Liver (tissue), 9 donors: ENCODE measurements around the gene SCNN1A. TPM values are rescaled to one million over a fixed set of nuclear protein-coding genes. Genes with fewer than 3 reads are reported as not detected.

Experiments used
- DNase-seq: peaks from one replicate; pipeline ENCODE4 v3.0.0-alpha.2; 2017; ENCODE audit warnings: low spot score
- H3K27ac ChIP-seq, 2 donors: one replicate each; pipeline ENCODE4 v1.7.0; 2013; ENCODE audit warnings: inconsistent platforms in 2 of 2, low read length in 2 of 2, control low read depth in 1 of 2, low read depth in 1 of 2, mild to moderate bottlenecking in 1 of 2
- H3K27me3 ChIP-seq, 4 donors: one replicate each; pipeline versions ENCODE4 v1.6.1 to v1.7.0; 2013; ENCODE audit warnings: low read length in 3 of 4, inconsistent platforms in 1 of 4, mild to moderate bottlenecking in 1 of 4, moderate library complexity in 1 of 4; ENCODE audit not compliant: control insufficient read depth in 4 of 4, insufficient read depth in 4 of 4
- H3K36me3 ChIP-seq, 4 donors: one replicate each; pipeline versions ENCODE4 v1.6.1 to v1.7.0; 2013; ENCODE audit warnings: low read length in 3 of 4, mild to moderate bottlenecking in 3 of 4, low read depth in 1 of 4, moderate library complexity in 1 of 4; ENCODE audit not compliant: control insufficient read depth in 4 of 4, insufficient read depth in 3 of 4
- H3K4me1 ChIP-seq, 4 donors: one replicate each; pipeline versions ENCODE4 v1.6.1 to v1.7.0; 2013; ENCODE audit warnings: low read length in 3 of 4, mild to moderate bottlenecking in 3 of 4, moderate library complexity in 1 of 4; ENCODE audit not compliant: control insufficient read depth in 4 of 4, insufficient read depth in 4 of 4
- H3K4me3 ChIP-seq, 3 donors: one replicate each; pipeline versions ENCODE4 v1.6.1 to v1.7.0; 2013; ENCODE audit warnings: low read length in 3 of 3, control low read depth in 1 of 3, low read depth in 1 of 3, mild to moderate bottlenecking in 1 of 3
- H3K9ac ChIP-seq, 2 donors: one replicate each; pipeline ENCODE4 v1.7.0; 2013; ENCODE audit warnings: low read length in 2 of 2, mild to moderate bottlenecking in 2 of 2, moderate library complexity in 2 of 2, control low read depth in 1 of 2, low read depth in 1 of 2
- H3K9me3 ChIP-seq, 4 donors: one replicate each; pipeline versions ENCODE4 v1.6.1 to v1.7.0; 2013; ENCODE audit warnings: low read length in 3 of 4; ENCODE audit not compliant: control insufficient read depth in 4 of 4
- ATF3 ChIP-seq: IDR thresholded peaks from 2 replicates; pipeline ENCODE4 v1.6.1; 2016; ENCODE audit warnings: antibody characterized with exemption
- CTCF ChIP-seq: fragments of 150-350 bp; IDR thresholded peaks from 2 replicates; pipeline ENCODE4 v1.5.1; 2017; ENCODE audit warnings: improper control_type of control experiment, low read depth, low read length; ENCODE audit not compliant: missing input control
- EGR1 ChIP-seq, 2 donors: IDR thresholded peaks; 2 replicates each; pipeline ENCODE4 v1.6.1; 2016 to 2018; ENCODE audit warnings: antibody characterized with exemption in 2 of 2, low read depth in 2 of 2
- FOXA1 ChIP-seq: IDR thresholded peaks from 2 replicates; pipeline ENCODE4 v1.6.1; 2016; ENCODE audit warnings: antibody characterized with exemption
- FOXA2 ChIP-seq: IDR thresholded peaks from 2 replicates; pipeline ENCODE4 v1.6.1; 2016; ENCODE audit warnings: antibody characterized with exemption
- GABPA ChIP-seq, 2 donors: IDR thresholded peaks in 1 of 2; conservative IDR thresholded peaks in 1 of 2; 2 replicates each; pipeline ENCODE4 v1.6.1; 2016; ENCODE audit warnings: antibody characterized with exemption in 2 of 2, mild to moderate bottlenecking in 1 of 2, moderate library complexity in 1 of 2
- HNF4A ChIP-seq, 2 donors: conservative IDR thresholded peaks; 2 replicates each; pipeline ENCODE4 v1.6.1; 2016; ENCODE audit warnings: antibody characterized with exemption in 2 of 2, mild to moderate bottlenecking in 2 of 2
- HNF4G ChIP-seq: IDR thresholded peaks from 2 replicates; pipeline ENCODE4 v1.6.1; 2016; ENCODE audit warnings: antibody characterized with exemption
- JUND ChIP-seq, 2 donors: IDR thresholded peaks; 2 replicates each; pipeline ENCODE4 v1.6.1; 2016; ENCODE audit warnings: antibody characterized with exemption in 2 of 2
- MAX ChIP-seq: IDR thresholded peaks from 2 replicates; pipeline ENCODE4 v1.6.1; 2016; ENCODE audit warnings: antibody characterized with exemption
- NR2F2 ChIP-seq: IDR thresholded peaks from 2 replicates; pipeline ENCODE4 v1.6.1; 2016; ENCODE audit warnings: antibody characterized with exemption
- RAD21 ChIP-seq, 2 donors: IDR thresholded peaks; 2 replicates each; pipeline ENCODE4 v1.6.1; 2016; ENCODE audit warnings: antibody characterized with exemption in 2 of 2, mild to moderate bottlenecking in 2 of 2
- REST ChIP-seq: IDR thresholded peaks from 2 replicates; pipeline ENCODE4 v1.6.1; 2016; ENCODE audit warnings: antibody characterized with exemption, mild to moderate bottlenecking
- RXRA ChIP-seq, 2 donors: IDR thresholded peaks; 2 replicates each; pipeline ENCODE4 v1.6.1; 2017 to 2018; ENCODE audit warnings: antibody characterized with exemption in 2 of 2, mild to moderate bottlenecking in 1 of 2
- SP1 ChIP-seq: IDR thresholded peaks from 2 replicates; pipeline ENCODE4 v1.6.1; 2018; ENCODE audit warnings: antibody characterized with exemption, mild to moderate bottlenecking
- TAF1 ChIP-seq: conservative IDR thresholded peaks from 2 replicates; pipeline ENCODE4 v1.6.1; 2016; ENCODE audit warnings: antibody characterized with exemption, mild to moderate bottlenecking
- YY1 ChIP-seq: IDR thresholded peaks from 2 replicates; pipeline ENCODE4 v1.6.1; 2016; ENCODE audit warnings: antibody characterized with exemption, mild to moderate bottlenecking
- ZBTB33 ChIP-seq: IDR thresholded peaks from 2 replicates; pipeline ENCODE4 v1.6.1; 2016; ENCODE audit warnings: antibody characterized with exemption
- WGBS: extraction: QIAGEN DNeasy Blood & Tissue Kit; methylation state at CpG from one replicate; pipeline ENCODE4 v1.1.7; 2013; 5-methylcytosine and 5-hydroxymethylcytosine counted together
- polyA plus RNA-seq, 2 donors: library from polyadenylated mRNA; stranded (reverse) in 1 of 2; unstranded in 1 of 2; fragments of 200-250 nt in 1 of 2; fragments of >200 nt in 1 of 2; fragmentation: Nextera tagmentation in 1 of 2; extraction: Ambion mirVana in 1 of 2; gene quantifications; one replicate each; pipeline versions ENCODE4 v1.2.1 to v1.2.3, GENCODE V29; 2013 to 2015
- total RNA-seq, 2 donors: library from RNA; depleted of rRNA; stranded (reverse); fragments of >200 nt; gene quantifications; one replicate each; pipeline ENCODE4 v1.2.3, GENCODE V29; 2014
- donor health status: healthy.
- donor health status: healthy.
- donor health status: healthy.
- donor health status: healthy.
- donor health status: healthy.

SCNN1A gene
- total and polyA plus RNA-seq, 4 donors, result 0.47 to 7.7 (median 2.9) TPM

GRCh38 chr12:6399884-6400644 is 24.7 kb upstream of the SCNN1A start:
- DNase-seq, result no peak
- 90% methylated on average over 7 of the region's 7 CpGs for WGBS

More at GRCh38 chr12:6399884-6400644, 24.7 kb upstream of the SCNN1A start:
- no peaks in the 10 kb centered on the region for H3K9me3 ChIP-seq
- no peaks in the 10 kb centered on the region for H3K27me3 ChIP-seq
- peaks cover 2 to 10% (median 5%) of the 10 kb centered on the region in 4 donors for H3K36me3 ChIP-seq
- H3K9ac ChIP-seq, result no peak overlapping the region
- no peaks in the 10 kb centered on the region for H3K4me1 ChIP-seq
- no peak overlapping the region for H3K4me3 ChIP-seq
- no peak overlapping the region for H3K27ac ChIP-seq
- TF ChIP-seq JUND (IDR thresholded peaks at IDR 0.05), result no peak
- TF ChIP-seq ATF3, result no peak
- no peak for TF ChIP-seq FOXA1
- TF ChIP-seq EGR1 (IDR thresholded peaks at IDR 0.05; ENCODE audit: low read depth in 2 of 2), result no peak
- no peak for TF ChIP-seq ZBTB33
- no peak for TF ChIP-seq HNF4G
- TF ChIP-seq RAD21 (IDR thresholded peaks at IDR 0.05), result no peak
- no peak for TF ChIP-seq RXRA (IDR thresholded peaks at IDR 0.05)
- TF ChIP-seq MAX, result no peak
- no peak for TF ChIP-seq CTCF
- TF ChIP-seq FOXA2, result no peak
- TF ChIP-seq REST, result no peak
- no peak for TF ChIP-seq SP1
- no peak for TF ChIP-seq GABPA (IDR thresholded peaks at IDR 0.05 in 1 of 2, conservative IDR thresholded peaks at IDR 0.05 in 1 of 2)
- TF ChIP-seq YY1, result no peak
- no peak for TF ChIP-seq NR2F2
- TF ChIP-seq HNF4A (conservative IDR thresholded peaks at IDR 0.05), result no peak
- no peak for TF ChIP-seq TAF1
